GM23248 (cell line): ENCODE measurements around the gene HOXB2. TPM values are rescaled to one million over a fixed set of nuclear protein-coding genes. Genes with fewer than 3 reads are reported as not detected.
A peak's percentile ranks its signal among the peaks of the same experiment; 100 is the strongest.

ENCODE experiments used
- DNase-seq: peaks from one replicate; pipeline ENCODE4 v3.0.0-alpha.2; 2015
- H2AFZ ChIP-seq: fragments of 200-600 bp; sonication (generic); 2 replicates; pipeline ENCODE4 v1.6.1; 2016; ENCODE audit warnings: antibody characterized with exemption
- H3F3A ChIP-seq: fragments of 200-600 bp; sonication (generic); 2 replicates; pipeline ENCODE4 v1.6.1; 2016; ENCODE audit warnings: mild to moderate bottlenecking, antibody characterized with exemption, mixed run types; ENCODE audit not compliant: insufficient read depth
- H3K27ac ChIP-seq: fragments of 200-600 bp; sonication (generic); 2 replicates; pipeline ENCODE4 v1.5.1; 2016; ENCODE audit warnings: mild to moderate bottlenecking
- H3K27me3 ChIP-seq: fragments of 200-600 bp; sonication (generic); replicated peaks from 2 replicates; pipeline ENCODE4 v1.6.1; 2016; ENCODE audit warnings: mild to moderate bottlenecking; ENCODE audit not compliant: insufficient read depth
- H3K36me3 ChIP-seq: fragments of 200-600 bp; sonication (generic); 2 replicates; pipeline ENCODE4 v1.6.1; 2016; ENCODE audit warnings: low read depth, mild to moderate bottlenecking
- H3K4me1 ChIP-seq: fragments of 200-600 bp; sonication (generic); 2 replicates; pipeline ENCODE4 v1.6.1; 2016; ENCODE audit warnings: mild to moderate bottlenecking; ENCODE audit not compliant: insufficient read depth
- H3K4me2 ChIP-seq: fragments of 200-600 bp; sonication (generic); one replicate; pipeline ENCODE4 v1.6.1; 2016; ENCODE audit warnings: mild to moderate bottlenecking; ENCODE audit not compliant: unreplicated experiment
- H3K4me3 ChIP-seq: fragments of 200-600 bp; sonication (generic); 2 replicates; pipeline ENCODE4 v1.5.1; 2016; ENCODE audit warnings: mild to moderate bottlenecking
- H3K79me2 ChIP-seq: fragments of 200-600 bp; sonication (generic); 2 replicates; pipeline ENCODE4 v1.6.1; 2016; ENCODE audit warnings: mild to moderate bottlenecking; ENCODE audit not compliant: insufficient read depth
- H3K9ac ChIP-seq: fragments of 200-600 bp; sonication (generic); 2 replicates; pipeline ENCODE4 v1.6.1; 2016; ENCODE audit warnings: mild to moderate bottlenecking
- H3K9me2 ChIP-seq: fragments of 200-600 bp; sonication (generic); 2 replicates; pipeline ENCODE4 v1.6.1; 2016; ENCODE audit warnings: mixed run types, mild to moderate bottlenecking, moderate library complexity; ENCODE audit not compliant: insufficient read depth
- H3K9me3 ChIP-seq: fragments of 200-600 bp; sonication (generic); one replicate; pipeline ENCODE4 v1.6.1; 2017; ENCODE audit warnings: low read depth
- H4K20me1 ChIP-seq: fragments of 200-600 bp; sonication (generic); 2 replicates; pipeline ENCODE4 v1.6.0; 2016; ENCODE audit not compliant: insufficient read depth
- EZH2 ChIP-seq: fragments of 200-600 bp; sonication (generic); IDR thresholded peaks from 2 replicates; pipeline ENCODE4 v1.6.1; 2018; ENCODE audit warnings: antibody characterized with exemption, mild to moderate bottlenecking; ENCODE audit not compliant: insufficient read depth, poor library complexity, severe bottlenecking
- EZH2phosphoT487 ChIP-seq: fragments of 200-600 bp; sonication (generic); IDR thresholded peaks from 2 replicates; pipeline ENCODE4 v1.6.1; 2018; ENCODE audit warnings: antibody characterized with exemption, moderate library complexity, mild to moderate bottlenecking, low read depth; ENCODE audit not compliant: insufficient read depth
- WGBS, 2 experiments: methylation state at CpG; one replicate each; pipeline ENCODE4 v1.1.6; 2015 to 2017; ENCODE audit warnings: low lambda C conversion rate in 2 of 2, low coverage in 1 of 2; ENCODE audit errors: missing lambda C conversion rate in 2 of 2; 5-methylcytosine and 5-hydroxymethylcytosine counted together
- in situ Hi-C: fragments of 300-500 bp; cut with MboI; formaldehyde crosslinking; loops from 2 replicates; pipeline ENCODE4 v1.15.0; 2020
- polyA plus RNA-seq: library from polyadenylated mRNA; unstranded; fragments of >200 nt; fragmentation: Nextera tagmentation; extraction: Ambion mirVana; gene quantifications from 2 replicates; pipeline ENCODE4 v1.2.1, GENCODE V29; 2016
- total RNA-seq: library from RNA; depleted of rRNA; stranded (reverse); fragments of >200 nt; shearing (Covaris generic); gene quantifications from 2 replicates; pipeline ENCODE4 v1.2.3, GENCODE V29; 2014

Gene HOXB2
- total and polyA plus RNA-seq, 2 experiments from 2014 or later: 12.1 to 25.3 TPM

DNA sequence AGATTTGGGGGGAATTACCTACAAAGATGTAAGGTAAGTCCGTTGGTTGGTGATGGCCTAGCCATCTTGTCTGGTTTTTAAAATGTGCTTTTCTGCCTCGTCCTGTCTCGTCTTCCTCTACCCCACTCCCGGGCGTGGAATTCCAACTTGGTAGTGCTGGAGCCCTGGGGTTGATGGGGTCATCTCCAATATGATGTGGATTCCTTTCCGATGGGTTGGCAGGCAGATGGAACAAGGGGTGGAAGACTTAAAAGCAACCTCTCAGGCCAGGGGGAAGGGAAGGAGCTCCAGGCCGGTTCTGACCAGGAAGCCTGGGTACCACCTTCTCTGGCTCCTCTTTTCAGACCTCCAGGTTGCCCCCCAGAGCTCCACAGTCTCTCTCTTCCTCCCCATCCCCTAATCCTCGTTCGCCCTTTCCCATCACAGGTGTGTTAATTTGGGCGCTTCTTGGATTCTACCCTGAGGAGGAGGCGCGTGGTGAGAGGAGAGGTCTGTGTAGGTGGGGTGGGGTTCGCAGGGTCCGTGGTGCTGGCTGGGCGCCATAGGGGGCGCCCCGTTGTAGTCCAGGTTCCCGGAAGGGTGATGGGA, 5.1 kb upstream of the HOXB2 start:
- H3K36me3 ChIP-seq: no peaks in the 10 kb centered on the region; the same call in 1 of the 2 replicates
- no peaks in the 10 kb centered on the region for H3K27me3 ChIP-seq
- H3K9me2 ChIP-seq: no peaks in the 10 kb centered on the region
- no peak for DNase-seq
- H3K79me2 ChIP-seq: peaks cover 42% of the 10 kb centered on the region
- peaks cover 39% of the 10 kb centered on the region for H3K4me1 ChIP-seq
- H3K9ac ChIP-seq: no peak overlapping the region
- H2AFZ ChIP-seq: no peak overlapping the region
- H4K20me1 ChIP-seq: no peaks in the 10 kb centered on the region
- in situ Hi-C loops: no loop called here
- H3K4me3 ChIP-seq: no peak overlapping the region
- H3F3A ChIP-seq: peaks cover 39% of the 10 kb centered on the region
- no peaks in the 10 kb centered on the region for H3K9me3 ChIP-seq
- WGBS, 2 experiments: 72 to 88% methylated on average over 13 to 18 of the region's 18 CpGs
- no peak for TF ChIP-seq EZH2
- TF ChIP-seq EZH2phosphoT487: no peak
- H3K27ac ChIP-seq: no peak overlapping the region
- no peak overlapping the region for H3K4me2 ChIP-seq

DNA sequence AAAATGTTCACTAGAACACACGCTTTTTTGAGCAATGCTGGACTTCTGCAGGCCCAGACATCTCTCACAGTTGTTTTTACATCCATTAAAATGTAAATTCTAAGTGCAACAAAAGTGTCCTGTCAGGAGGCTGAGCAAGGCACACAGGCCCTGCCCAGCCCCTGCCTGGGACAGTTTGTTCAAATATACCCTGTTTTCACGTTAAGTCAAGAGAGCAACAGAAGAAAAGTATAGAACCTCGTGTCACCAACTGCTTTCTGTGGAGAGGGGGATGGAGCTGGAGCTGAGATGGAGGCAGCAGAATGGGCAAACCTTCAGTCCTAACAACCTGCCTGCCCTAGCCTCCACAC, 4.3 kb upstream of the HOXB2 start:
- H3K4me1 ChIP-seq: peaks cover 39% of the 10 kb centered on the region
- no peaks in the 10 kb centered on the region for H3K9me3 ChIP-seq
- no peaks in the 10 kb centered on the region for H4K20me1 ChIP-seq
- TF ChIP-seq EZH2phosphoT487 (no peak), EZH2 (no peak)
- 62 to 64% methylated on average over 3 of the region's 3 CpGs for WGBS, 2 experiments
- no peak overlapping the region for H3K4me2 ChIP-seq
- no peaks in the 10 kb centered on the region for H3K9me2 ChIP-seq
- no peak overlapping the region for H3K9ac ChIP-seq
- in situ Hi-C loops: no loop called here
- H3K4me3 ChIP-seq: no peak overlapping the region
- H3F3A ChIP-seq: peaks cover 39% of the 10 kb centered on the region
- no peaks in the 10 kb centered on the region; the same call in 1 of the 2 replicates for H3K36me3 ChIP-seq
- peak overlapping the region; percentile 96; the same call in 1 of the 2 replicates for H3K27ac ChIP-seq
- DNase-seq: no peak
- H3K27me3 ChIP-seq: no peaks in the 10 kb centered on the region
- peaks cover 42% of the 10 kb centered on the region for H3K79me2 ChIP-seq
- no peak overlapping the region for H2AFZ ChIP-seq

DNA sequence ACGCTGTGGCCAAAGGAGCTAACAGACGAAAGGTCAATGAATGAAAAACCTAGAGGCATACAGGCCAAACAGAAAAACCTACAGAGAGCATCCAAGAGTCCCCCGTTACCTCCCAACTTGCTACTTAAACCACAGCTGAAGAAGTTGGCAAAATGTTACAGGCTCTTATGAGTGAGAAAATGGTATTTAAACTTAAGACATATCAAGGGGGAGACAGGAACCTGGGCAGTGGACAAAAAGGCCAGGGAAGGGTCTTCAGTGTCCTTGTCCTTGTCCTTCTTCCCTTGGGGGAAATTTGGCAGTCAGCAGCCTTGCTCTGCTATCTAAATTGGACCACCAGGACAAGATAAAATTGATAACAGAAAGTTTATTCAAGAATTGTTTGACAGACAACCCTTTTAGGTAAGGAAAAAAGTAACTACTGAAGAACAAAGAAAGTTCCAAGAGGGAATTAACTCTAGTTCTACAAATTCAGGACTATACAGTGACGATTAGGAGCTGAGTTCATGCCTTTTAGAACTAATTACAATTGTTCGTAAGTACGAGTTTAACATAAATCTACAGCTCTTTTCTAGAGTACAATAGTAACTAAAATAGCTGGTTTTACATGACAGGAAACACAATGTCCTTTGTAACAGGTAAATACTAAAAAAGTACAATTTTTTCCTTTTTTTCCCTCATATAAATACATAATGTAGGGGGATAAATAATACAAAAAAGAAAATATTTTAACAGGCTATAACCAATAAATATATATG, 3.8 kb upstream of the HOXB2 start:
- Histone ChIP-seq H4K20me1 (no peaks in the 10 kb centered on the region), H3K4me2 (peak overlapping the region; percentile 93), H3K9me2 (no peaks in the 10 kb centered on the region), H3K27ac (peak overlapping the region; percentile 96), H3K4me1 (peaks cover 39% of the 10 kb centered on the region), H2AFZ (peak overlapping the region; percentile 92), H3K27me3 (no peaks in the 10 kb centered on the region), H3K9me3 (no peaks in the 10 kb centered on the region), H3F3A (peaks cover 44% of the 10 kb centered on the region), H3K9ac (peak overlapping the region; percentile 99), H3K4me3 (peak overlapping the region; percentile 66), H3K79me2 (peaks cover 42% of the 10 kb centered on the region), H3K36me3 (no peaks in the 10 kb centered on the region; the same call in 1 of the 2 replicates)
- no peak for DNase-seq
- in situ Hi-C loops: no loop called here
- TF ChIP-seq EZH2phosphoT487 (no peak), EZH2 (no peak)
- WGBS, 2 experiments: 55 to 77% methylated on average over 4 to 6 of the region's 6 CpGs

DNA sequence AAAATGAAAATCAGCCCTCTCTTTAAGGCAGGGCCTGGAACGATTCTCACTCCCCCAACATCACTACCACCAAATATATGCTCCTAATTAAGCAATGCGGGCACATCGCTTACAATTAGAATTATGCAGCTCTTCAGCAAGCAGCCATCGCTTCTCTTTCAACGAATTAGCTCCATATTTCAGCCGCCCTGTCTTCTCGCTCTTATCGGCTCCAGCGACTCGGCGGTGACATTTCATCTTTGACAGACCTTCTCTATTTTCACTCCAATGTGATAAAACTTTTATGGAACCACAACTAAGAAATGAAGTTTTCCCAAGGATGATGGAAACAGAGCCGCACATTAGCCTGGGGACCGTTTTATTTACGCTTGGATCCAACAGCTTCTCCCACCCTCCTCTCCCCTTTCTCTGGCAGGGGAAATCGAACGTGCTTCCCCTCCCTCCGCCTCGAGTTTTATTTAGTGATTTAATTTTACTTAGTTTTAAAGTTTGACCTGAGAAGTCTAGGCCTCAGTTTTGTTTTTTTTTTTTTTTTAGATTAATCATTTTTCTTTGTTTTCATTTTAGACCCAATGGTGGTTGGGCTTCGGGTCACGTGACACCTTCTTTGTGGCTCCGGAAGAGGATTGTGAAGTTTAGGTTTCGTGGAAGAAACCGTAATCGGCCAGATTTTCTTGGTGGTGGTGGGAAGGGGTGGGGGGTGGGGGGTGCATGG, 3.1 kb upstream of the HOXB2 start:
- in situ Hi-C loops: no loop called here
- H3K27ac ChIP-seq: peak overlapping the region; percentile 96
- peak overlapping the region; percentile 93 for H3K4me2 ChIP-seq
- peaks cover 43% of the 10 kb centered on the region for H3K79me2 ChIP-seq
- no peaks in the 10 kb centered on the region for H3K9me2 ChIP-seq
- no peak for TF ChIP-seq EZH2
- no peak for TF ChIP-seq EZH2phosphoT487
- H3K27me3 ChIP-seq: no peaks in the 10 kb centered on the region
- H3K4me1 ChIP-seq: peaks cover 39% of the 10 kb centered on the region
- 8 to 10% methylated on average over 24 of the region's 24 CpGs for WGBS, 2 experiments
- peak; percentile 90 for DNase-seq
- peak overlapping the region; percentile 66 for H3K4me3 ChIP-seq
- no peaks in the 10 kb centered on the region; the same call in 1 of the 2 replicates for H3K36me3 ChIP-seq
- no peaks in the 10 kb centered on the region for H3K9me3 ChIP-seq
- H3K9ac ChIP-seq: peak overlapping the region; percentile 99
- peak overlapping the region; percentile 92 for H2AFZ ChIP-seq
- H3F3A ChIP-seq: peaks cover 44% of the 10 kb centered on the region
- no peaks in the 10 kb centered on the region for H4K20me1 ChIP-seq
